Osteocyte (in vitro differentiated cells): ENCODE data around the gene KIF1B. TPM values are rescaled to one million over a fixed set of nuclear protein-coding genes. Genes with fewer than 3 reads are reported as not detected.

ENCODE experiments used
- DNase-seq: peaks from one replicate; pipeline ENCODE4 v3.0.0; 2021; ENCODE audit warnings: mixed read lengths; ENCODE audit not compliant: unreplicated experiment; ENCODE audit errors: extremely low spot score
- H3K27ac Mint-ChIP-seq: one replicate; pipeline ENCODE4 v1.8.0; 2021; ENCODE audit warnings: mild to moderate bottlenecking, mixed read lengths; ENCODE audit not compliant: unreplicated experiment
- H3K27me3 Mint-ChIP-seq: one replicate; pipeline ENCODE4 v1.8.0; 2021; ENCODE audit warnings: mixed read lengths; ENCODE audit not compliant: unreplicated experiment
- H3K36me3 Mint-ChIP-seq: one replicate; pipeline ENCODE4 v1.8.0; 2021; ENCODE audit warnings: mixed read lengths; ENCODE audit not compliant: unreplicated experiment
- H3K4me1 Mint-ChIP-seq: one replicate; pipeline ENCODE4 v1.8.0; 2021; ENCODE audit warnings: mixed read lengths; ENCODE audit not compliant: unreplicated experiment
- H3K4me3 Mint-ChIP-seq: one replicate; pipeline ENCODE4 v1.8.0; 2021; ENCODE audit warnings: mild to moderate bottlenecking, moderate library complexity, mixed read lengths; ENCODE audit not compliant: unreplicated experiment
- H3K9me3 Mint-ChIP-seq: one replicate; pipeline ENCODE4 v1.8.0; 2021; ENCODE audit warnings: mixed read lengths; ENCODE audit not compliant: unreplicated experiment
- CTCF ChIP-seq: fragments of 200-600 bp; sonication (generic); IDR thresholded peaks from 2 replicates; pipeline ENCODE4 v1.5.0; 2021; ENCODE audit warnings: antibody characterized with exemption, mild to moderate bottlenecking, moderate library complexity
- total RNA-seq: library from RNA; stranded (reverse); gene quantifications from 2 replicates; pipeline ENCODE4 v1.2.1, GENCODE V29; 2021

The KIF1B gene
- total RNA-seq, 1 donor from 2014 or later, result 48.9 TPM

GRCh38 chr1:10267921-10268320 is 57.6 kb downstream of the KIF1B start:
- Mint-ChIP-seq H3K36me3 (peaks cover 46% of the 10 kb centered on the region), H3K27ac (no peak overlapping the region), H3K4me3 (no peak overlapping the region), H3K9me3 (no peaks in the 10 kb centered on the region), H3K27me3 (no peaks in the 10 kb centered on the region), H3K4me1 (no peaks in the 10 kb centered on the region)
- no peak for TF ChIP-seq CTCF
- DNase-seq, result no peak

GRCh38 chr1:10271090-10271489 is 60.7 kb downstream of the KIF1B start:
- no peaks in the 10 kb centered on the region for H3K27me3 Mint-ChIP-seq
- H3K4me3 Mint-ChIP-seq, result no peak overlapping the region
- H3K4me1 Mint-ChIP-seq, result no peaks in the 10 kb centered on the region
- no peak for DNase-seq
- peaks cover 46% of the 10 kb centered on the region for H3K36me3 Mint-ChIP-seq
- H3K27ac Mint-ChIP-seq, result no peak overlapping the region
- H3K9me3 Mint-ChIP-seq, result no peaks in the 10 kb centered on the region
- TF ChIP-seq CTCF, result no peak

GRCh38 chr1:10271869-10272268 is 61.5 kb downstream of the KIF1B start:
- H3K9me3 Mint-ChIP-seq, result no peaks in the 10 kb centered on the region
- H3K27me3 Mint-ChIP-seq, result no peaks in the 10 kb centered on the region
- H3K4me3 Mint-ChIP-seq, result no peak overlapping the region
- TF ChIP-seq CTCF, result no peak
- no peaks in the 10 kb centered on the region for H3K4me1 Mint-ChIP-seq
- peaks cover 48% of the 10 kb centered on the region for H3K36me3 Mint-ChIP-seq
- H3K27ac Mint-ChIP-seq, result peak overlapping the region; percentile 3
- DNase-seq, result no peak

- Mint-ChIP-seq H3K4me1 (no peaks in the 10 kb centered on the region), H3K27me3 (no peaks in the 10 kb centered on the region), H3K27ac (no peak overlapping the region), H3K36me3 (peaks cover 47% of the 10 kb centered on the region), H3K9me3 (no peaks in the 10 kb centered on the region), H3K4me3 (no peak overlapping the region)
- no peak for TF ChIP-seq CTCF
- DNase-seq, result no peak
Observed at GRCh38 chr1:10272274-10272673, 61.9 kb downstream of the KIF1B start.

- no peaks in the 10 kb centered on the region for H3K9me3 Mint-ChIP-seq
- H3K27me3 Mint-ChIP-seq, result no peaks in the 10 kb centered on the region
- no peak overlapping the region for H3K27ac Mint-ChIP-seq
- H3K36me3 Mint-ChIP-seq, result peaks cover 55% of the 10 kb centered on the region
- peaks cover 4% of the 10 kb centered on the region for H3K4me1 Mint-ChIP-seq
- no peak for DNase-seq
- no peak for TF ChIP-seq CTCF
- no peak overlapping the region for H3K4me3 Mint-ChIP-seq
Observed at GRCh38 chr1:10278880-10279279, 68.5 kb downstream of the KIF1B start.
